ENCODE data around the gene KRTAP5-11. TPM values are rescaled to one million over a fixed set of nuclear protein-coding genes. Genes with fewer than 3 reads are reported as not detected.
"Not testable (repeated sequence)": the region's sequence is repeated elsewhere in the genome, so short reads cannot be mapped to it uniquely, and the experiment has no call there.

Gene KRTAP5-11
- total and polyA plus RNA-seq, 2 donors (not counting 3 experiments of a cell fraction or from before 2014, with no cell fraction given) = not detected

GRCh38 chr11:71568704-71569349 lies 13.8 kb downstream of the KRTAP5-11 start:
- Histone ChIP-seq H3K4me3 (replicated peaks in 1 of 3; ENCODE audit: insufficient read depth in 1 of 3, low read depth in 1 of 3, low read length in 3 of 3) (no peak overlapping the region), H3K36me3 (ENCODE audit: control insufficient read depth in 2 of 2, extremely low read depth in 1 of 2, insufficient read depth in 2 of 2, low read length in 2 of 2) (no peaks in the 10 kb centered on the region), H3K9ac (replicated peaks; ENCODE audit: extremely low read depth, insufficient read depth, low read length) (no peak overlapping the region), H3K27me3 (ENCODE audit: control insufficient read depth in 2 of 2, insufficient read depth in 2 of 2, low read length in 2 of 2) (no peaks in the 10 kb centered on the region), H3K27ac (ENCODE audit: insufficient read depth, low read depth, low read length) (no peak overlapping the region), H3K79me2 (ENCODE audit: control insufficient read depth, insufficient read depth, low read length) (no peaks in the 10 kb centered on the region), H3K9me1 (replicated peaks; ENCODE audit: control insufficient read depth, extremely low read depth, insufficient read depth, low read length) (no peaks in the 10 kb centered on the region), H3K4me2 (ENCODE audit: insufficient read depth, low read length) (no peak overlapping the region), H3K4me1 (ENCODE audit: control insufficient read depth, extremely low read depth, insufficient read depth, low read length) (no peaks in the 10 kb centered on the region), H3K9me3 (replicated peaks; ENCODE audit: control insufficient read depth, insufficient read depth, low read length) (no peaks in the 10 kb centered on the region), H4K20me1 (replicated peaks; ENCODE audit: control insufficient read depth, extremely low read depth, insufficient read depth, low read length) (no peaks in the 10 kb centered on the region), H2AFZ (ENCODE audit: low read depth, low read length) (no peak overlapping the region)
- no TSS peak for BruUV-seq (replicated peaks)
- CTCF ChIA-PET = interaction anchor here (1.5 kb wide), 1 partner anchor 11 kb away, joined by 6 read pairs; no protein-coding TSS in a partner anchor
- TF ChIP-seq JUN (IDR thresholded peaks at IDR 0.05; ENCODE audit: borderline replicate concordance, insufficient read depth, insufficient read length, low read depth) (no peak), GATA2 (IDR thresholded peaks at IDR 0.05; ENCODE audit: insufficient read depth, insufficient read length, low read depth, low read length) (no peak)
- intact Hi-C loops (cut with micrococcal nuclease) = no loop called here
- POLR2A ChIA-PET = no interaction called here
- FAIRE-seq = no peak
- DNase-seq (ENCODE audit: low read depth, low spot score) = no peak
- dilution Hi-C loops (cut with MboI; ENCODE audit: extremely low pct_ligation_motif_present, low sequenced_read_pairs) = no loop called here

DNA sequence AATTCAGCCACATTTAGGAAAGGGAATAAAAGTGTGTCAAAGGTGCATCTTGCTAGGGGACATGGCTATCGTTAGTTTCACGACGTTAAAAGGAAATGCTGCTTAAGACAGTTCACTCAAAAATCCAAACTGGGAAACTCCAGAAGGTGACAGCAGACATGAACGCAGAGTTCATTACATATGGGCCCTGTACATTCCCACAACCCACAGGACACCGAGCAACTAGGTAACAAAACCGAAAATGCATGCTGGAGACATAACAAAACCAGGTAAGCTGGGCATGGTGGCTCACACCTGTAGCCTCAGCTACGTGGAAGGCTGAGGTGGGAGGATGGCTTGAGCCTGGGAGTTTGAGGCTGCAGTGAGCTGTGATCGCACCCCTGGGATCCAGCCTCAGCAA lies 15.0 kb downstream of the KRTAP5-11 start:
- H3K4me1 ChIP-seq (ENCODE audit: control insufficient read depth, extremely low read depth, insufficient read depth, low read length); POLR2A ChIA-PET; DNase-seq (ENCODE audit: low read depth, low spot score); dilution Hi-C loops (cut with MboI; ENCODE audit: extremely low pct_ligation_motif_present, low sequenced_read_pairs); FAIRE-seq; H3K9me1 ChIP-seq (replicated peaks; ENCODE audit: control insufficient read depth, extremely low read depth, insufficient read depth, low read length); BruUV-seq (replicated peaks); H3K4me3 ChIP-seq (replicated peaks in 1 of 3; ENCODE audit: insufficient read depth in 1 of 3, low read depth in 1 of 3, low read length in 3 of 3); intact Hi-C loops (cut with micrococcal nuclease); H3K79me2 ChIP-seq (ENCODE audit: control insufficient read depth, insufficient read depth, low read length); H4K20me1 ChIP-seq (replicated peaks; ENCODE audit: control insufficient read depth, extremely low read depth, insufficient read depth, low read length); H3K36me3 ChIP-seq (ENCODE audit: control insufficient read depth in 2 of 2, extremely low read depth in 1 of 2, insufficient read depth in 2 of 2, low read length in 2 of 2); H2AFZ ChIP-seq (ENCODE audit: low read depth, low read length); H3K4me2 ChIP-seq (ENCODE audit: insufficient read depth, low read length); H3K27ac ChIP-seq (ENCODE audit: insufficient read depth, low read depth, low read length); H3K9ac ChIP-seq (replicated peaks; ENCODE audit: extremely low read depth, insufficient read depth, low read length); H3K9me3 ChIP-seq (replicated peaks; ENCODE audit: control insufficient read depth, insufficient read depth, low read length); H3K27me3 ChIP-seq (ENCODE audit: control insufficient read depth in 2 of 2, insufficient read depth in 2 of 2, low read length in 2 of 2): not testable (repeated sequence)
- CTCF ChIA-PET = interaction anchor here (1.5 kb wide), 1 partner anchor 12 kb away, joined by 6 read pairs; no protein-coding TSS in a partner anchor

DNA sequence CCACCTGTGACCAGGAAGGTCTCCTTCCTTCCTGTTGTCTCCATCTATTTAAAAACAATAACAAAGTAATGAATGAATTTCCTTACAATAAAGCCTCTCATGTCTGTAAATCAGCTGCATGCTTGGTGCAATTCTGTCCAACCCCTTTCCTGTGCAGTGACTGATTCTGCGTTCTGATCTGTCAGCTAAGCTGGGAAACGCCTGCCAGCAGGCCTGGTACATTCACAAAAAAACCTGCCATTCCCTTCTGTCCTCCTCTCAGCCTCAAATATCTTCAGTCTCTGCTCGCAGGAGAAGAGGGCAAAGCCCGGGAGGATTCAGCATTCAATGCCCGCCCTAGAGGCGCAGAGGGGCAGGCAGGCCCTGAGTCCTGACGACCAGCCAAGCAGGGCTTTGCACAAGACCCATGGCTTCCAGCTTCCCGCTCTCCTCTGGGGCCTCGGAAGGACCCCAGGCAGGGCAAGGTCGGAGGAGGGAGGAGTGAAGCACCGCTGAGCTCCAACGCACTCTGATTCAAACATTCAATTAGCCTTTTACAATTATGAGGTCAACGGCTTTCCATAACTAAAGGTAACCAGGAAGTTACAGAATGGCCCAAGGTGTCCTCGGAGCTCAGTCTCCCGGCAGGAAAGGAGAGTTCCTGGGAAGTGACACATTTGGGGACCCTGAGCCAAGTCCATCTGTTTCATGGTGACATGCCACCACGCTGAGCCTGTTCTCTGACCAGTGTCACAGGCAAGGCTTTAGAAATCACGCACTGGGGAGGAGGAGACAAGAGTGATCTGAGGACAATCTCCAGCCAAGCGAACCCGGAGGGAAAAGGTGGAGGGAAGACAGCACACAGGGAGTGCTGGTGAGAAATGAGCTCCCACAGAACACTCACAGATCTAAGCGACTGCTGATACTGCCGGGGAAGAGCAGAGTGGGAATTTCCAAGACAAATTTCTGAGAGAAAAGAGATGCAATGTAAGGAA lies 15.8 kb downstream of the KRTAP5-11 start:
- H3K27me3 ChIP-seq (ENCODE audit: control insufficient read depth in 2 of 2, insufficient read depth in 2 of 2, low read length in 2 of 2); FAIRE-seq; H2AFZ ChIP-seq (ENCODE audit: low read depth, low read length); H3K79me2 ChIP-seq (ENCODE audit: control insufficient read depth, insufficient read depth, low read length); H4K20me1 ChIP-seq (replicated peaks; ENCODE audit: control insufficient read depth, extremely low read depth, insufficient read depth, low read length); DNase-seq (ENCODE audit: low read depth, low spot score); H3K36me3 ChIP-seq (ENCODE audit: control insufficient read depth in 2 of 2, extremely low read depth in 1 of 2, insufficient read depth in 2 of 2, low read length in 2 of 2); POLR2A ChIA-PET; H3K4me2 ChIP-seq (ENCODE audit: insufficient read depth, low read length); intact Hi-C loops (cut with micrococcal nuclease); BruUV-seq (replicated peaks); H3K9ac ChIP-seq (replicated peaks; ENCODE audit: extremely low read depth, insufficient read depth, low read length); H3K4me1 ChIP-seq (ENCODE audit: control insufficient read depth, extremely low read depth, insufficient read depth, low read length); H3K9me3 ChIP-seq (replicated peaks; ENCODE audit: control insufficient read depth, insufficient read depth, low read length); H3K9me1 ChIP-seq (replicated peaks; ENCODE audit: control insufficient read depth, extremely low read depth, insufficient read depth, low read length); dilution Hi-C loops (cut with MboI; ENCODE audit: extremely low pct_ligation_motif_present, low sequenced_read_pairs); H3K27ac ChIP-seq (ENCODE audit: insufficient read depth, low read depth, low read length); H3K4me3 ChIP-seq (replicated peaks in 1 of 3; ENCODE audit: insufficient read depth in 1 of 3, low read depth in 1 of 3, low read length in 3 of 3): not testable (repeated sequence)
- CTCF ChIA-PET = interaction anchor here (2.3 kb wide), 1 partner anchor 13 kb away, joined by 7 read pairs; no protein-coding TSS in a partner anchor
